Mucosa of rectum (tissue), 2 donors: ENCODE data around the gene PTPN3.

ENCODE experiments used
- H3K27ac ChIP-seq, 2 donors: one replicate each; pipeline ENCODE4 v1.7.0; 2013; ENCODE audit warnings: inconsistent platforms in 2 of 2, low read depth in 2 of 2, low read length in 2 of 2
- H3K27me3 ChIP-seq, 2 donors: one replicate each; pipeline ENCODE4 v1.7.0; 2013; ENCODE audit warnings: low read length in 2 of 2; ENCODE audit not compliant: control insufficient read depth in 2 of 2, insufficient read depth in 2 of 2
- H3K36me3 ChIP-seq, 2 donors: one replicate each; pipeline ENCODE4 v1.7.0; 2013; ENCODE audit warnings: low read length in 2 of 2; ENCODE audit not compliant: control insufficient read depth in 2 of 2, insufficient read depth in 2 of 2
- H3K4me1 ChIP-seq, 2 donors: one replicate each; pipeline ENCODE4 v1.7.0; 2013; ENCODE audit warnings: low read length in 2 of 2, mild to moderate bottlenecking in 1 of 2; ENCODE audit not compliant: control insufficient read depth in 2 of 2, insufficient read depth in 2 of 2
- H3K4me3 ChIP-seq, 2 donors: one replicate each; pipeline ENCODE4 v1.7.0; 2013; ENCODE audit warnings: low read length in 2 of 2
- H3K9ac ChIP-seq, 2 donors: one replicate each; pipeline ENCODE4 v1.7.0; 2013; ENCODE audit warnings: low read length in 2 of 2, low read depth in 1 of 2, mild to moderate bottlenecking in 1 of 2
- H3K9me3 ChIP-seq, 2 donors: one replicate each; pipeline ENCODE4 v1.7.0; 2013; ENCODE audit warnings: low read length in 2 of 2; ENCODE audit not compliant: control insufficient read depth in 2 of 2
- donor health status: healthy.
- donor health status: Normal muscosa, but diverticular disease.

Gene PTPN3

GRCh38 chr9:109447329-109448076 is 50.6 kb downstream of the PTPN3 start:
- Histone ChIP-seq H3K4me3 (no peak overlapping the region), H3K36me3 (peaks cover 5% of the 10 kb centered on the region in 2 donors), H3K9me3 (no peaks in the 10 kb centered on the region), H3K9ac (no peak overlapping the region), H3K27ac (no peak overlapping the region), H3K4me1 (no peaks in the 10 kb centered on the region), H3K27me3 (no peaks in the 10 kb centered on the region)

DNA sequence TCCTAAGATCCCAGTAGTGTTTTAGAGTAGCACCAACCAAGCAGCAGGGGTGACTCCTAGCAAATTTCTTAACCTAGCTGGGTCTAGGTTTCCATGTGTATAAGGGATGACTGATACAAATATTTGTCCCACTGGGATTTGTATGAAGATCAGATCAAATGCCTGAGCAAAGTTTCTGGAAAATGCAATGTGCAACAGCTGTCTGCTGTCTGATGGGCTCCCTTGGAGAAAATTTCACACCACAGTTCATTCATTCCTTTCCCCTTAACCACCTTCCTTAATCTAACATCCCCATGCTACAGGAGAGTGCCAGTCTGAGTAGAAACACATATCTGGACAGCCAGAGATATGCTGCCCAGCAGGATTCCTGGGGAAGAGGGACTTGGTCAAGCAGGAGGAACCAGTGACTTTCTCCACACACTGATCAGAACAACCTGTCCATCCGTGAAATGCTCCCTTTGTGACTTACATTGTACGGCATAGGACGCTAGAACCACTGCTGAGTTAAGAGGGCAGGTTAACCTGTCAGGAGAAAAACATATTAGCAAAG is 53.3 kb downstream of the PTPN3 start:
- Histone ChIP-seq H3K4me3 (no peak overlapping the region), H3K9ac (no peak overlapping the region), H3K27ac (no peak overlapping the region), H3K27me3 (no peaks in the 10 kb centered on the region), H3K36me3 (peaks cover 5 to 8% of the 10 kb centered on the region in 2 donors), H3K9me3 (no peaks in the 10 kb centered on the region), H3K4me1 (peaks cover 0 to 2% of the 10 kb centered on the region in 2 donors)

DNA sequence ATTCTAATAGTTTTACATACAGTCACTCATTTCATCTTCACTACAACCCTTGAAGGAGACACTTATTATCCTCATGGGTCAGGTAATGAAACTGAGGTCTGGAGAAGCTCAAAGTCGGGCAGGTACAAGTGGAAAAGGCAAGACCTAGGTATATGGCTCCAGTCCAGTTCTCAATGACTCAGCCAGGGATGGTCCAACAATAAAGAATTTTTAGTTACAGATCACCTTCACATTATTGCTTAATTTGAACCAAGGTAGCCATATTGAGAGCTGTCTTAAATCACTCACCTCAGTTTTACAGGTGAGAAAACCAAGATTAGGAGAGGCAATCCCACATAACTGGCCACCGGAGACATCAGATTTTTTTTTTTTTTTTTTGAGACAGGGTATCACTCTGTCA is 55.4 kb downstream of the PTPN3 start:
- no peaks in the 10 kb centered on the region for H3K9me3 ChIP-seq
- no peak overlapping the region for H3K27ac ChIP-seq
- peaks cover 0 to 2% of the 10 kb centered on the region in 2 donors for H3K4me1 ChIP-seq
- no peak overlapping the region for H3K4me3 ChIP-seq
- H3K9ac ChIP-seq: no peak overlapping the region
- no peaks in the 10 kb centered on the region for H3K27me3 ChIP-seq
- peaks cover 3 to 5% of the 10 kb centered on the region in 2 donors for H3K36me3 ChIP-seq

DNA sequence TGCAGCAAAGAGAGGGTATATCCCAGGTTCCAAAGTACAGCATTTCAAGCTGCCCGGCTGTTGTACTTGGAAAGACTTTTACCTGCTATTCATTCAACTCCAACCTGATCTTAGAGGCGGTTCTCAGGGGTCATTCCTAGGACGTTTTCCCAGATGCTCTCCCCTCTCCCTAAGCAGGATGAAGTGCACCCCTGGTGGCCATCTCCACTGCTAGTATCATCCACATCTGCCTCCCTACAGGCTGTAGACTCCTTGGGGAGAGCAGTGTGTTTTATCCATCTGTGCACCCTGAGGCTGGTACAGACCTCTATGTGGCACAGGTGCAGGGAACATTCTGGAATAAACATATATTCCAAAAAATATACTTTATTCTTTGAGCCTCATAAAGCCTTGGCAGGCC is 56.8 kb downstream of the PTPN3 start:
- no peaks in the 10 kb centered on the region for H3K9me3 ChIP-seq
- peaks cover 0 to 2% of the 10 kb centered on the region in 2 donors for H3K4me1 ChIP-seq
- H3K27me3 ChIP-seq: no peaks in the 10 kb centered on the region
- H3K27ac ChIP-seq: no peak overlapping the region
- H3K36me3 ChIP-seq: peaks cover 3% of the 10 kb centered on the region in 2 donors
- H3K9ac ChIP-seq: no peak overlapping the region
- no peak overlapping the region for H3K4me3 ChIP-seq

DNA sequence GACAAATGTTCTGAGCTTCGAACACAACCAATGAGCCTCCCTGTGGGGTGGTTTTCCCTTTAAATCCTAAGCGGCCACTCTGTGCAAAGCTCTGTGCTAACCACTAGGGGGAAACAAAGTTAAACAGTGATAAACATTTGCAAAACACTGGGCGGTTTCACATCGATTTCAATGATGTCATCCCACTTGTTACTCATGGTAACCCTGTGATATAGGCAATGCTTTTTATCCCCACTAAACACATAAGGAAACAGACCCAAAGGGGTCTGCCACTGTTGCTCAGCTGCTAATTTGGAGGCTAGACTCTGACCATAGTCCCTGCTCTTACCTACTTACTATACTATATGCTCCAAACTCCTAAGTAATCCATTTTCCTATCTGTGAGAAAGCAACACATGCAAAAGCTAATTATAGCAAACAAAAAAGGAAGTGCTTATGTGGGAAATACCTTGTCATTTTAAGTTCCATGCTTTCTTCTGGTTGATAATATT is 57.3 kb downstream of the PTPN3 start:
- Histone ChIP-seq H3K36me3 (peaks cover 3 to 6% of the 10 kb centered on the region in 2 donors), H3K9me3 (no peaks in the 10 kb centered on the region), H3K4me3 (no peak overlapping the region), H3K4me1 (peaks cover 0 to 2% of the 10 kb centered on the region in 2 donors), H3K27ac (no peak overlapping the region), H3K27me3 (no peaks in the 10 kb centered on the region), H3K9ac (no peak overlapping the region)

GRCh38 chr9:109440117-109440515 is 58.0 kb downstream of the PTPN3 start:
- Histone ChIP-seq H3K36me3 (peaks cover 4 to 6% of the 10 kb centered on the region in 2 donors), H3K4me3 (no peak overlapping the region), H3K4me1 (peaks cover 0 to 2% of the 10 kb centered on the region in 2 donors), H3K27ac (no peak overlapping the region), H3K27me3 (no peaks in the 10 kb centered on the region), H3K9ac (no peak overlapping the region), H3K9me3 (no peaks in the 10 kb centered on the region)

- Histone ChIP-seq H3K4me1 (peaks cover 0 to 2% of the 10 kb centered on the region in 2 donors), H3K27me3 (no peaks in the 10 kb centered on the region), H3K27ac (no peak overlapping the region), H3K36me3 (peaks cover 4 to 6% of the 10 kb centered on the region in 2 donors), H3K9ac (no peak overlapping the region), H3K9me3 (no peaks in the 10 kb centered on the region), H3K4me3 (no peak overlapping the region)
Observed at GRCh38 chr9:109439378-109440116, 58.6 kb downstream of the PTPN3 start.

GRCh38 chr9:109437286-109437685 is 60.8 kb downstream of the PTPN3 start:
- Histone ChIP-seq H3K9me3 (no peaks in the 10 kb centered on the region), H3K9ac (no peak overlapping the region), H3K4me1 (peaks cover 0 to 2% of the 10 kb centered on the region in 2 donors), H3K4me3 (no peak overlapping the region), H3K36me3 (peaks cover 5 to 9% of the 10 kb centered on the region in 2 donors), H3K27me3 (no peaks in the 10 kb centered on the region), H3K27ac (no peak overlapping the region)

- no peak overlapping the region for H3K27ac ChIP-seq
- H3K9ac ChIP-seq: no peak overlapping the region
- H3K4me1 ChIP-seq: no peaks in the 10 kb centered on the region
- no peaks in the 10 kb centered on the region for H3K9me3 ChIP-seq
- peaks cover 7 to 16% of the 10 kb centered on the region in 2 donors for H3K36me3 ChIP-seq
- H3K27me3 ChIP-seq: no peaks in the 10 kb centered on the region
- no peak overlapping the region for H3K4me3 ChIP-seq
Observed at GRCh38 chr9:109436071-109436470, 62.0 kb downstream of the PTPN3 start.

DNA sequence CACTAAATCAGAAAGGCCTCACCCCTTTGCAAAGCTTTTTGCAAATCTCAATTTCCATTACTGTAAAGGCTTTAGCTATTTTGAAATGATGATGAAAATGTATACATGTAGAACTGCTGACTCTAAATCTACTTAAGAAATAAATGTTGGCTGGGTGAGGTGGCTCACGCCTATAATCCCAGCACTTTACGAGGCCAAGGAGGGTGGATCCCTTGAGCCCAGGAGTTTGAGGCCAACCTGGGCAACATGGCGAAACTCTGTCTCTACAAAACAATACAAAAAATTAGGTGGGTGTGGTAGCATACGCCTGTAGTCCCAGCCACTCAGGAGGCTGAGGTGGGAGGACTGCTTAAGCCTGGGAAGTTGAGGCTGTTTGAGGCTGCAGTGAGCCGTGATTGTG is 64.6 kb downstream of the PTPN3 start:
- Histone ChIP-seq H3K4me1 (no peaks in the 10 kb centered on the region), H3K27me3 (no peaks in the 10 kb centered on the region), H3K4me3 (no peak overlapping the region), H3K36me3 (peaks cover 14 to 22% of the 10 kb centered on the region in 2 donors), H3K9me3 (no peaks in the 10 kb centered on the region), H3K27ac (no peak overlapping the region), H3K9ac (no peak overlapping the region)
